Epidermal melanocyte (primary cell): Measurements from ENCODE around the gene TEKT2.

Experiments
- DNase-seq: peaks from one replicate; pipeline ENCODE4 v3.0.0; 2011; ENCODE audit warnings: low spot score; ENCODE audit not compliant: insufficient read length

The TEKT2 gene

DNA sequence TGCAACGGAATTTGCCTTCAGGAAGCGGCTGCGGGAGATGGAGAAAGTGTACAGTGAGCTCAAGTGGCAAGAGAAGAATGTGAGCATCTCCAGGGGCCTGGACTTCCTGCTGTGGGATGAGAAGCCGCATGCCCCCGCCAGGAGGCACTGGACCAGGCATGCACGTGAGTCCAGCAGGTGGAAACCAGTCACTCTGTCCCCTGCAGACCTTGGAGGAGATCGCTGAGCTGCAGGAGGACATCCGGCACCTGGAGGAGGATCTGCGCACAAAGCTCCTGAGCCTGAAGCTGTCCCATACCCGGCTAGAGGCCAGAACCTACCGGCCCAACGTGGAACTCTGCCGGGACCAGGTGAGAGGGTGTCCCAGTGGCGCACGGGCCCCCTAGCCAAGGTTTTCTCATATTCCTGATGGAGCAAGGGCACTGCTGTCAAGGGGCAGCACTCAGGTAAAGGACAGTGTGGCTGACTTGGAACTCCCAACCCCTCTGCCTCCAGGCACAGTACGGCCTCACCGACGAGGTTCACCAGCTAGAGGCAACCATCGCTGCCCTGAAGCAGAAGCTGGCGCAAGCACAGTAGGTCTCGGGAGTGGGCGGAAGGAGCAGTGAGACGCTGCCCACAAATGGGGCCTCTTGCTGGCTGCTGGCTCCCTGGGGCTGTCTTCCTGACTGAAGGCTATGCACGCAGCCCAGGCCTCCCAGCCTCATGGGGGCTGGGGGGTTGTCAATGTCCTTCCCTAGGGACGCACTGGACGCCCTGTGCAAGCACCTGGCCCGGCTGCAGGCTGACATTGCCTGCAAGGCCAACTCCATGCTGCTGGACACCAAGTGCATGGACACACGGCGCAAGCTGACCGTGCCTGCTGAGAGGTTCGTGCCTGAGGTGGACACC is 3.6 kb downstream of the TEKT2 start:
- no peak for DNase-seq

DNA sequence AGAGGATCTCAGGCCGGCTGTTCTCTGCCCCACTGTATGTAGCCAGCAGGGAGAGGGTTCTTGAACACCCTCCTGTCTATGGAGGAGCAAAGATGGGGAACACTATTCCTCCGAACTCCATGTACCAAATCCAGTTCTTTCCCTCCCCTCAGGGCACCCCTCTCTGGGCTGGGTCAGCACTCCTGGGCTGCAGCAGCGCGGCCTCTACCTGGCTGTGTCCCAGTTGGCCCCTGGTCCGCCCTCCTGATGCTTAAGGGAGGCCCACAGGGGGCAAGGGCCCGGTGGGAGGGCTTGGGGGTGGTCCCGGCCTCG is 4.3 kb downstream of the TEKT2 start:
- no peak for DNase-seq

DNA sequence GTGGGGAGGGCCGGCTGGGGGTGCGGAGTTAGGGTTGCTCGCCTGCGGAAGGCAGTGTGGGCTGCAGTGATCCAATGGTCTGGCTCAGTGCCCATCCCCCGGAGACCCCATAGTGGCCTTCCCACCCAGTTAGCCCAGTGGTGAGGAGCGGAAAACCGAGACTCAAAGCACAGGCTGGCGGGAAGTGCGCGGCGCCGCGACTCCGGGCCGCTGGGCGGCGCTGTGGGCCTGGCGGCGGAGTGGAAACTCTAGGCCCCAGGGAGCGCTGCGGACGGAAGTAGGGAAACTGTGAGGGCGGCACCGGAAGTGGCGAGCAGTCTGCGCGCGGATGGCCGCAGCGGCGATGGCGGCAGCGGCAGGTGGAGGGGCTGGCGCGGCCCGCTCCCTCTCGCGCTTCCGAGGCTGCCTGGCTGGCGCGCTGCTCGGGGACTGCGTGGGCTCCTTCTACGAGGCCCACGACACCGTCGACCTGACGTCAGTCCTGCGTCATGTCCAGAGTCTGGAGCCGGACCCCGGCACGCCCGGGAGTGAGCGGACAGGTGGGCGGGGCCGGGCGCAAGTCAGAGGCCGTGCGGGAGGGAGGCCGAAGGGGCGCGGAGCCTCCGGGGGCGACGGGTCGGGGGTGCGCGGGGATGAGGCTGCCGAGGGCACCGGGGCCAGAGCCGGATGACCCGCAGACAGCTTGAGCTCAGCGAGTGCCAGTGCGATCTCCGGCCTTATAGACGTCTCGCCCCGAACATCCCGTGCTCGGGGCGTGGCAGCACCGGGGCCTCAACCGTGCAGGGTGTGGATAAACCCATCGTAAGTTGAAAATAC is 4.9 kb downstream of the TEKT2 start, which contains the start of gene ADPRS:
Gene ADPRS, plus strand, starts transcription at position 316 of the 816 bp plus-strand sequence. Its CDS starts 13 bp downstream, at position 329.
- peak; percentile 86 for DNase-seq

DNA sequence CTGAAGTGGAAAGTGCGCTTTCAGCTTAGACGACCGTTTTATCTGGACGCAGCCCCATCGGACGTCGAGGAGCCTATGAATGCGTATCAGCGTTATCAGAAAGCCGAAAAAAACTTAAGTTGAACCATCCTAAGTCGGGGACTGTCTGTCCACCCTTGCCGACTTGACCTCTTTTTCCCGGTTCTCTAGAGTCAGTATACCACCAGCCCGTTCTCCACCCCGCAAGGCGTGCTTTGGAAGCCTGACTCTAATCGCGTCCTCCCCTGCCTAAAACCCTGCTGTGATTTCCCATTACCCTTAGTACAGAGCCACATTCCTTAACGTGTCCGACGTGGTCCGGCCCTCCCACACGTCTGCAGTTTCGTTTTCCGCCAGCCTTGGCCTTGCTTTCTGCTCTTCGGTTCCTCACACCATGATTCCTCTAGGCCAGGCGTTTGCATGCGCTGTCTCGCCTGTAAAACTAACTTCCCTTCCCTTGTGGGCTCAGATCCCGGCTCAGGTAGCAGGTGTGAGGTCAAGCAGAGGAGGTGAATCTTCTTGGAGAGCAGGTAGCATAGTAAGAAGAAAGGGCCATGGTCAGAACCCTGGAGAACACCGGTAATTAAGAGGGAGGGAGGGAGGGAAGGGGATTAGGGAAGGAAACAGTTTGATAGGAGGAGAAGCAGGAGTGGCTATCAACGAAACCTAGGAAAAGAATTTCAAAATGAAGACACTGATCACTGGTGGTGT is 5.7 kb downstream of the TEKT2 start:
- DNase-seq: no peak

DNA sequence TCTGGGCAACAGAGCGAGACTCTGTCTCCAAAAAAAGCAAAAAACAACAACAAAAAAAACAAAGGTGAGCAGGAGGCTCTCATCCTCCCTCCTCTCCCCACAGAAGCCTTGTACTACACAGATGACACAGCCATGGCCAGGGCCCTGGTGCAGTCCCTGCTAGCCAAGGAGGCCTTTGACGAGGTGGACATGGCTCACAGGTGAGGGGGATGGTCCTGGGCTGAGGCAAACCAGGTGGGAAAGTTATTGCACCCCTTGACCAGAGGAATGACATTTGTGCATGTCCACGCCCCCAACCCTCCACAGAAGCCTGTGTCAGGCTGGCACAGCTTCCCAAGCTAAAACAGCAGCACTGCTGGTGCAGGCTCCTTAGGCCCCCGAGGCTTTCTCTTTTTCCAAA is 7.2 kb downstream of the TEKT2 start:
- no peak for DNase-seq

DNA sequence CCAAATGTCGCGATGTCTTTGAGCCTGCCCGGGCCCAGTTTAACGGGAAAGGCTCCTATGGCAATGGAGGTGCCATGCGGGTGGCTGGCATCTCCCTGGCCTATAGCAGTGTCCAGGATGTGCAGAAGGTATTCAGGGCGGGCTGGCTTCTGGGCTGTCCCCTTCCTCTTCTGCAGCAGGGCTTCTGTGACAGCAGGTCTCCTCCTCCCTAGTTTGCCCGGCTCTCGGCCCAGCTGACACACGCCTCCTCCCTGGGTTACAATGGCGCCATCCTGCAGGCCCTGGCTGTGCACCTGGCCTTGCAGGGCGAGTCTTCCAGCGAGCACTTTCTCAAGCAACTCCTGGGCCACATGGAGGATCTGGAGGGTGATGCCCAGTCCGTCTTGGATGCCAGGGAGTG is 7.8 kb downstream of the TEKT2 start:
- no peak for DNase-seq

DNA sequence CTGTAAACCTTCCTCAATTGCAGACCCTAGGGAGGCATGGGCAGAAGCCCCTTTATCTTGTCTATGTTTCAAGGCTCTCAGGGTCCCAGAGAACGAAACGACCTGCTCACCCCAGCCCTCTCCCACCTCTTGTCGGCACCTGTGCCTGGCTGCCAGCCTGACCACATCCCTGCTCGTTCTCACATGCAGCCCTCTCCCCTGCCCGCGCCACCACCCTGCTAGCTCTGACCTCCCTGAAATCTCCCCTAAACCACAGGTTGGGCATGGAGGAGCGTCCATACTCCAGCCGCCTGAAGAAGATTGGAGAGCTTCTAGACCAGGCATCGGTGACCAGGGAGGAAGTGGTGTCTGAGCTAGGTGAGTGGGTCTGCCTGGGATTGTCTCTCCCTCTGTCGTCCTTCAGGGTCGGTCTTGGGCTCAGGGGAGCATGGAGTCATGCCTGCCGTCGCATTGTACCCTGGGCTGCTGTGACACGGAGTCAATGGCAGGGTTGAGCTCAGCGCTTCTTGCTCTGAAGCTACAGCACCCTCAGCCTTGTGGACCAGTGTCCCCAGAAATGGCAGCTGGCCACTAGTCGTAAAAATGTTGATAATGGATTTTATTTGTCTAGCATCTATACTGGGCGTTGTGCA is 8.4 kb downstream of the TEKT2 start:
- no peak for DNase-seq

DNA sequence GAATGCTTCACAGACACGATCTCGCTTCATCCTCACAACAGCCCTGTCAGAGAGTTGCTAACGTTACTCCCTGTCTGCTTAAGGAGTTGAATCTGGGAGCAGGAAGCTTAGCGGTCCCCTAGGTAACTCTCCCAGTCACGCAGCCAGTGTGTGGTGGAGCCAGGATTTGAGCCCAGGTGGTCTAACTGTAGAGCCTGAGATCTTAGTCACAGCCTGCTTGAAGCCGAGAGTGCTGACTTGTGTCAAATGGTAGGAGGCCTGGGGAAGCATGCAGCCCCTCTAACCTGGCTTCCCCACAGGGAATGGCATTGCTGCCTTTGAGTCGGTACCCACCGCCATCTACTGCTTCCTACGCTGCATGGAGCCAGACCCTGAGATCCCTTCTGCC is 8.9 kb downstream of the TEKT2 start:
- DNase-seq: no peak

DNA sequence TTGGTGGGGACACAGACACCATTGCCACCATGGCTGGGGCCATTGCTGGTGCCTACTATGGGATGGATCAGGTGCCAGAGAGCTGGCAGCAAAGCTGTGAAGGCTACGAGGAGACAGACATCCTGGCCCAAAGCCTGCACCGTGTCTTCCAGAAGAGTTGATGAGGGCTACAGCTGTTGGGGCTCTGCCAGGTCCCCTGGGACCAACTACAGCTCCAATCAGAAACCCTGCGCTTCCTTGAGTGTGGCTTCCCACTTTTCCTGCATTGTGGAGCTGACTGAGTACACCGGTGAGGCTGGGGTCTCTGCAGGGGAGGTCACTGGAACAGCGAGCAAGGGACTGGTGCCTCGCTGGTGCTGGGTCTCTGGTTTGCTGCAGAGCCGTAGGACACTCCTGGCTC is 9.3 kb downstream of the TEKT2 start:
- no peak for DNase-seq

DNA sequence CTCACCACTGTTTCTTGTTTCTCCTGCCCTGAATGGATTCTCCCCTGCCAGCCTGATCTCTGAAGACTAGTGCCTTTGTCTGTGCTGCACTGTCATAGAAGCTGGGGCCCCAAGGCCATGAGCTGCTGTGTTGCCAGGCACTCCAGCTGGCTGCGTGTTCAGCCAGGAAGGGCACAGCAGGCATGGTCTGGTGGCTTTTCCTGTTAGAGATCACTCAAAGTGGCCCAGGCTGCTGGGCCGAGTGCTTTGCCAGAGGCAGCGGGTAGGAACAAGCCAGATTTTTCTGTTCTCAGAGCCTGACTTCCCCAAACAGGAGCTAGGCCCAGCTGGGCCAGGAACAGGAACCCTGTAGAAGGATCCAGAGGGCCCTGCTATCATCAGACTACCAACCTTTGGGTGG is 10.0 kb downstream of the TEKT2 start:
- DNase-seq: no peak

DNA sequence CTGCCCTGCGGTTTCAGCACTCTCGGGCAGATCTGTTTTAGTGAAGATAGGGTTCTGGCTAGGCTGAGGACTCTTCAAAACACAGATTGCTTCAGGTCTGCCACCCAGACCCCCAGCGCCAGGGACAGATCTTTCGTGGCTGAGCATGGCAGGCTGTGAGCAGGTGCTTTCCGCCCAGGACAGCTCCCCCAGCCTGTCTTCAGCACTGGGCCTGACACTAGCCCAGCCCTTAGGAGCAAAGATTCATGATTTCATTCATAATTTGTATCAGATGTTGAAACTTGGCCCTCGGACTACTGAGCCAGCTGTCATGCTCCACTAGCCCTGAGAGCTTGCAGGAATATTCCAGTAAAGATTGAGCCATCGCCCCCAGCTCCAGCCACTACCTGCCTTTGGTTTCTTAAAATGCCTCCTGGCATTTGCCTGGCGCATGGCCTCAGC is 10.7 kb downstream of the TEKT2 start:
- no peak for DNase-seq

DNA sequence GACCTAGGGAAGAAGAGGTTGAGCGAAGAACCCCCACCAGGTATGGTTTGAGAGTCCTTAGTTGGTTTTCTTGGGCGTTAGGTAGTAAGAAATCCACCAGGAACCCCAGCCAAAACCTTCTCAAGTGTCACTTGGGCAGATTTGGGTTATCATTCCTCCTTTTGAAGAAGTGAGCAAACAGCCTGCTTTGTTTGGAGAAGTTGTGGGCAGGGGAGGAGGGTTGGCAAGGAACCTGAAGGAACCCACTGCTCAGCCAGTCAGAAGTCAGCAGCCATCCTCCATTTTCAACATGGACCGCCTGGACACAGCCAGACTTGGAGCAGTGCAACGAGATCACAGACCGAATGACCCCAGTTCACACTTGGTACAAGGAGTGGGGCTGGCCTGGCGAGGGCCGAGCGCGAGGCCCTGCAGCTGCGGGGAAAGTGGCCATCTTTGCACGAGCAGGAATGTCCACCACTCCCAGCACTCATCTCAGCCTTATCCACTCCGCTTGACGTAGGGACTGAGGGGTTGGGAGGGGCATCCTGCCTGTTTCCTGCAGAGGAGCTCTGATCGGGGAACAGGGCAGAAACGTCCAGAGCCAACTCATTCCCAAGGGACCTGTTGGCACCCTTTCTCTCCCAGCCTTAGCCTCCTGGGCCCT is 12.0 kb downstream of the TEKT2 start:
- DNase-seq: no peak

DNA sequence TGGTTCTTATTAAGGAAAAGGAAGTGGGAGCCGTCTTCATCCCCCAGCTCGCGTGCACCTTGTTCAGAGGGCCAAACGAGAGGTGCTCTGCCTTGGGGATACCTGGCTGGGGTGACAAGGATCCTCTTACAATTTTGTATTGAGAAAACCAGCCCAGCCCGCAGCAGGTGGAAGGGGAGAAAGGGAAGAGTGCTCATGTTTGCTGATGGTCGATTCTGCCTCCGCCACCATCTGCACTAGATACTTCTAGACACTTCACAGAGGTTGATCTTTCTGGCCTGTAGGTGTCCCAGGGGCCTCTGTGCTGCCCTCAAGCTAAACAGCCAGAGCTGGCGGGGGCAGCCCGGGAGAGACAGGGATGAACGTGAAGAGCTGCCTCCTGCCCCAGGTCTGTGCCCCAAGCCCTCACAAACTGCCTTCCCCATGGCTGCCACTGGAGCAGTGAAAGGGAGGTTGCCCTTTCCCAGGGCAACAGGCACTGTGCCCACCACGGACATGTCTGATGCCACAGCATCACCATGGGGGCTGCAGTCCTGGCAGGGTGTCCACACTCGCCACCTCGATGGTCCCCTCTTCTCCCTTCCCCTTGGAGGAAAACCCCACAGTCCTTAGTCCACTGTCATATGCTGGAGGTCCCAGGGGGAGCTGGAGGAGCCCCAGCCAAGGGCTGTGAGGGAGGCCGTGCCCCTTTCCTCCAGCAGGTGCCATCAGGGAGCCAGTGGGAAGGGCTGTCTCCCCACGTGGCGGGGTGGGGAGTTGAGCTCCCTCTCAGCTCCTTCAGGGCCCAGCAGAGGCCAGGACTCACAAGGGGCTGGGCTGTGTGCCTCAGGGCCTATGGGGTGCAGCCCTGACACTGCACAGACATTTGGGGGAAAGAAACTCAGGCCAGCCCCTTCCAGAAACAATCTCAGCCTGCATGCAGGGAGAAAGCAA is 12.9 kb downstream of the TEKT2 start:
- DNase-seq: no peak

DNA sequence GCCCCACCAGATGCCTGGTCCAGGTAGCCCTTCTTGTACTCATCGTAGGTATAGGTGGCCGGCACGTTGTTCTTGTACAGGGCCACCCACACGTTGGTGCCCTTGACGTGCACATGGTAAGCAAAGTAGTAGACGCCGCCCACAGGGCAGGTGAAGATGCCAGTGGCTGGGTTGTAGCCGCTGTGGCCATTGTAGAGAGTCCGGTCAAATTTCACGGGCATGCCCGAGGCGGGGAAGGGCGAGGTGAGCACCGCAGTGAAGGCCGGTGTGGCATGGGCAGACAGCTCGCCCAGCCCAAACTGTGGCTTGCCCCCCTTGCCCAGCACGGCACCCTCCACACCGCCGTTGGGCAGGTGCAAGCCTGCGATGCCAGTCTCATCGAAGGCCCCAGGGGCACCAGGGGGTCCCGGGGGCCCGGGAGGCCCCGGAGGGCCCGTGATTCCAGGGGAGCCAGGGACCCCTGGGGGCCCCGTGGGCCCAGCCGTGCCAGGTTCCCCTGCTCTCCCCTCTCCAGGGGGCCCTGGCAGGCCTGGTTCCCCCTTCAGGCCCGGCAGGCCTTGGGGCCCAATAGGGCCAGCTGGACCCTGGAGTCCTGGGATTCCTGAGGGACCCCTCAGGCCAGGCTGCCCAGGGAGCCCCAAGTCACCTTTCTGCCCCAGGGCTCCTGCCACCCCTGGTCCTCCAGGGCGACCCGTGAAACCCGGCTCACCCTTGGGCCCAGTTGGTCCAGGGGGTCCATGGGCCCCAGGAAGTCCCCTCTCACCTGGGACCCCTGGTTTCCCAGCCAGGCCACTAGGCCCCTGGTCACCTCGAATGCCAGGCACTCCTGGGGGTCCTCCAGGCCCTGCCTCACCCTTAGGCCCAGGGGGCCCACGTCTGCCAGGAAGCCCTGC is 14.0 kb downstream of the TEKT2 start:
- no peak for DNase-seq

DNA sequence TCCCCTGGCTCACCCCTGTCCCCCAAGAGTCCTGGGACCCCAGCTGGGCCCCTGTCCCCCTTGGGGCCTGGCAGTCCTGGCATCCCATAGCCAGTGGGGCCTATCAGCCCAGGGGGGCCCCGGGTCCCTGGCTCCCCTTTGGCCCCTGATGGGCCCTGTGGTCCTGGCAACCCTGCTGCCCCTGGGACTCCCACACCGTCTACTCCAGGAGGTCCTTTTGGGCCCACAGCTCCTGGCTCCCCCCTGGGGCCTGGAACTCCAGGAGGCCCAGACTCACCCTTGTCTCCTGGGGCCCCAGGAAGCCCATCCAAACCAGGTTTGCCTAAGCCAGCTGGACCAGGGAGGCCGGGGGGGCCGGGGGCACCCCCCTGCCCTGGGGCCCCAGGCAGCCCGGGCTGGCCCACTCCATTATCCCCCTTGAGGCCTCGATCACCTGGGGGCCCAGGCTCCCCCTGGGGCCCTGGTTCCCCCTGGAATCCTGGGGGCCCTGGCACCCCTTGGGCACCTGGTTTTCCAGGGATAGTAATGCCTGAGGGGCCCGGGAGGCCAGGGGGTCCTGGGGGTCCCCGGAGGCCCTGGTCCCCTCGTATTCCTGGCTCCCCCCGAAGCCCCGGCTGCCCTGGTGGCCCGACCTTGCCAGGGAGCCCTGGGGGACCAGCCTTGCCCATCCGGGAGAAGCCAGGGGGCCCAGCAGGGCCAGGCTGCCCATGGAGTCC is 14.9 kb downstream of the TEKT2 start:
- no peak for DNase-seq

DNA sequence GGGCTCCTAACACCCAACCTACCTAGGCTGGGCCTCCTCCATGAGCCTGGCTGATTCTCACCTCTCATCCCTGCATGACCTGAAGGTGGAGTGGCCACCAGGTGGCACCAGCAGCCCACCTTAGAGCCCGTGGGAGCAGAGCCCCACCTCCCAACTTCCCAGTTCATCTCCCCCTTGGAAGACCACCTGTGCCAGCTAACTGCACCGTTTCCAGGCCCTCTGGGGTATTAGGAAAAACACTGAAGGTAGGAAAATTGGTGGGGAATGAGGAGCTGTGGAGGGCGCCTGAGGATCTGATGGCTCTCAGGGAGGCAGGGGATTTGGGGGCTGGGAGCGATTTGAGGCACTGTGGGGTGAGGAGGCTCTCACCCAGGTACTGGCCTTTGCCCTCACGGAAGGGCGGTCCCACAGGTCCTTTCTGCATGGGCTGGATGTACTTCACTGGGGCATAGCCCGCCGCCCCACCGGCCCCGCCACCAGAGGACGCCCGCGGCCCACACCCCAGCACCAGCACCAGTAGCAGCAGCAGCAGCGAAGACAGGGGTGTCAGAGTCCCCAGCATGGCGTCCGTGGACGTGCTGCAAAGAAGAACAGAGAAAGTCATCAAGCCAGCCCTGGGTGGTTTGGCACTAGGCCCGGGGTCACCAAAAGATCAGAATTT is 15.9 kb downstream of the TEKT2 start:
- peak; percentile 68 for DNase-seq

DNA sequence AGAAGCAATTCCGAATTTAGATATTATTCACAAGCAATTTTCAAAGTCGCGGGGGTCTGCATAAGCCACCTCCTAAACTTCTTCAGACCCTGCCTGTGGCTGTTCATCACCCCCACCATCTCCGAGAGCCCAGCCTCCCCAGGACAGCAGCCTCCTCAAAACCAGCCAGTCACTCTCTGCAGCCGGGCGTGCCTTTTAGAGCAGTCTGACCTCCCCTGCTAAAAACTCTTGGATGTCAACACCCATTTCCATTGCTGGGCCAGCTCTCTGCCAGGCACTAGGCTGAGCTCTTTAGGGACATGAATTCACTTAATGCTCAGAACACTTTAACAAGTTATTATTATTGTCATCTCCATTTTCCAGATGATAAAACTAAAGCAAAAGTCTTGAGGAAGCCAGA is 16.5 kb downstream of the TEKT2 start:
- DNase-seq: no peak

DNA sequence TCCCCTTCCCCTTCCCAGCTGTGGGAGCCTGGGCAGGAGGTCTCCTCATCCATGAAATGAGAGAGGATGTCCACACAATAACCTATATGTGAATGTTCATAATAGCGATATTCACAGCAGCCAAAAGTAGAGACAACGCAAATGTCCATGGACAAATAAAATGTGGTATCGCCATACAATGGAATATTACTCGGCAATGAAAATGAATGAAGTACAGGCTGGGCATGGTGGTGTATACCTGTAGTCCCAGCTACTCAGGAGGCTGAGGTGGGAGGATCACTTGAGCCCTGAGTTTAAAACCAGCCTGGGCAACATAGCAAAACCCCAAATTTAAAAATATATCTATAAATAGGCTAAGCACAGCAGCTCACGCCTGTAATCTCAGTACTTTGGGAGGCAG is 17.7 kb downstream of the TEKT2 start:
- DNase-seq: no peak
